CD8-positive, alpha-beta memory T cell (primary cell): Measurements from ENCODE around the gene GLIPR2. TPM values are rescaled to one million over a fixed set of nuclear protein-coding genes. Genes with fewer than 3 reads are reported as not detected.

Source experiments
- CTCF ChIA-PET: fragments of 350-600 bp; sonication (Branson Sonifier 250); formaldehyde crosslinking; loops from one replicate; lab custom pipeline; 2021; ENCODE audit warnings: antibody characterized with exemption; lab: Charles Lee
- POLR2A ChIA-PET: fragments of 350-600 bp; sonication (Branson Sonifier 250); formaldehyde crosslinking; loops from one replicate; lab custom pipeline; 2021; ENCODE audit warnings: antibody characterized with exemption; lab: Charles Lee
- DNase-seq, 5 donors: peaks; one replicate each; pipeline versions ENCODE4 v3.0.0 to v3.0.0-alpha.2; 2020 to 2022; ENCODE audit warnings: mixed read lengths in 1 of 5
- H3K27ac ChIP-seq: one replicate; pipeline ENCODE4 v1.7.0; 2013; ENCODE audit warnings: low read depth, mild to moderate bottlenecking, low read length, moderate library complexity
- H3K27me3 ChIP-seq: 2 replicates; pipeline ENCODE4 v1.7.0; 2013; ENCODE audit warnings: low read length, mild to moderate bottlenecking; ENCODE audit not compliant: insufficient read depth, poor library complexity, severe bottlenecking
- H3K36me3 ChIP-seq: 2 replicates; pipeline ENCODE4 v1.7.0; 2013; ENCODE audit warnings: mild to moderate bottlenecking, low read length, moderate library complexity; ENCODE audit not compliant: insufficient read depth
- H3K4me1 ChIP-seq: 2 replicates; pipeline ENCODE4 v1.7.0; 2013; ENCODE audit warnings: mild to moderate bottlenecking, low read length, moderate library complexity; ENCODE audit not compliant: insufficient read depth
- H3K4me3 ChIP-seq: 2 replicates; pipeline ENCODE4 v1.7.0; 2013; ENCODE audit warnings: mild to moderate bottlenecking, low read length
- H3K9me3 ChIP-seq: 2 replicates; pipeline ENCODE4 v1.7.0; 2013; ENCODE audit warnings: mild to moderate bottlenecking, low read length
- H3K27ac Mint-ChIP-seq, 8 donors: one replicate each; pipeline ENCODE4 v1.8.0; 2020 to 2021; ENCODE audit warnings: mixed read lengths in 8 of 8, mild to moderate bottlenecking in 6 of 8, inconsistent platforms in 3 of 8, moderate library complexity in 3 of 8
- H3K27me3 Mint-ChIP-seq, 2 donors: one replicate each; pipeline ENCODE4 v1.8.0; 2020 to 2021; ENCODE audit warnings: mixed read lengths in 2 of 2, mild to moderate bottlenecking in 1 of 2, moderate library complexity in 1 of 2
- H3K36me3 Mint-ChIP-seq, 3 donors: one replicate each; pipeline ENCODE4 v1.8.0; 2020 to 2021; ENCODE audit warnings: mixed read lengths in 3 of 3, inconsistent platforms in 1 of 3, mild to moderate bottlenecking in 1 of 3
- H3K4me1 Mint-ChIP-seq, 3 donors: one replicate each; pipeline ENCODE4 v1.8.0; 2020 to 2021; ENCODE audit warnings: mixed read lengths in 3 of 3, inconsistent platforms in 1 of 3, mild to moderate bottlenecking in 1 of 3
- H3K4me3 Mint-ChIP-seq, 7 donors: one replicate each; pipeline ENCODE4 v1.8.0; 2020 to 2021; ENCODE audit warnings: mixed read lengths in 7 of 7, mild to moderate bottlenecking in 6 of 7, moderate library complexity in 4 of 7, inconsistent platforms in 2 of 7
- H3K9me3 Mint-ChIP-seq, 5 donors: one replicate each; pipeline ENCODE4 v1.8.0; 2020 to 2022; ENCODE audit warnings: mixed read lengths in 5 of 5, mild to moderate bottlenecking in 3 of 5, moderate library complexity in 2 of 5, inconsistent platforms in 1 of 5
- polyA plus RNA-seq: library from polyadenylated mRNA; unstranded; fragments of 300-500 nt; fragmentation: Illumina TruSeq; gene quantifications from one replicate; pipeline ENCODE4 v1.2.3, GENCODE V29; 2021
- total RNA-seq, 2 experiments: library from RNA; stranded (reverse); gene quantifications; one replicate each; pipeline ENCODE4 v1.2.3, GENCODE V29; 2021

GLIPR2 gene
- total and polyA plus RNA-seq, 3 experiments from 2014 or later: 17.1 to 139 (median 17.5) TPM

DNA sequence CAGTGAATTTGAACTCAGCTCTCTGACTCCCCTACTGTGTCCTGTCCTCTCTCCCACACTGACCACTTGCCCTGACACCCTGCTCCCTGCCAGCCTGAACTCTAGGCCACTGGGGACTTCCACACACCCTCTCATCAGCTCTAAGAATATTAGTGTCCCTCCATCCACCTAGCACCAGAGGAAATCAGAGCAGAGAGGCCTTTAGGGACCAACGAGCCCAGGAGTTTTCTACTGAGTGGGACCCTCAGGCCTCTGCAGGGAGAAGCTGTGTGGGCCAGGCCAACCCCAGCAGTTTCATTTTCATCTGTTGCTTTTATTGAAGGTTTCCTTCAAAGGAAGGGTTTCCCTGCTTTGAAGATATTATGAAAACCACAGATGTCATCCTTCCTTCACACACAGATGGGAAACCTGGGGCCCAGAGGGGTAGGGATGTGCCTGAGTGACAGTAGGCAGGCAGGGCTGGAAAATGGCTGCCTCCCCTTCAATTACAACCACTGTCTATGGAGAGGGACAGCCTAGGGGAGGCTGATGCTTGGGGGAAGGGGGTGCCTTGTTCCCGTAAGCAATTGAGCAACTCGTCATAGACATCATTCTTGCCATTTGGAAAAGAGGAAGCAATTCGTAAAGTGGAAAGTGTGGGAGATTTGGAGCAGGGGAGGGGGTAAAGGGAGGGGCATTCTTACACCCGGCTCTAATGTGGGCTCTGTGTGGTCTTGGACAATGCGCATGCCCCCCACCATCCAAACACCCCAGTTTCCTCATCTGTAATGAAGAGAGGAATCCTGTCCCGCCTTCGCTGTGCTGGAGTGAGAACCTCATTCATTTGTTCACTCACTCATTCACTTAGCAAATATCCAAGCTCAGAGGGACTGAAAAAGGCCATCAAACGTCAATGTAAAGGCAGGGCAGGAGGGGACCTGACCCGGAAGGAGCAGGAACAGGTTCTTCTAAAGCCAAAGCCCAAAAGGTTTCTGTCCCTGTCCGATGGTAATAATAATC lies 3.9 kb downstream of the GLIPR2 start:
- peak in 1 of 5 donors; percentile 29 for DNase-seq
- Histone ChIP-seq H3K9me3 (peaks cover 2% of the 10 kb centered on the region), H3K4me3 (peak overlapping the region; percentile 27), H3K27me3 (no peaks in the 10 kb centered on the region), H3K27ac (no peak overlapping the region), H3K4me1 (peaks cover 90% of the 10 kb centered on the region), H3K36me3 (no peaks in the 10 kb centered on the region)
- ChIA-PET POLR2A (interaction anchor here (0.8 to 1.9 kb wide), 3 partner anchors 8 to 37 kb away, joined by 3 to 8 read pairs (median 3); no protein-coding TSS in a partner anchor), CTCF (interaction anchor here (1.7 to 6.2 kb wide), 3 partner anchors 26 to 38 kb away, joined by 8 to 65 read pairs (median 25); partner anchors contain the start of gene CCIN)
- Mint-ChIP-seq H3K27me3 (peaks cover 0 to 3% of the 10 kb centered on the region in 2 donors), H3K4me1 (peaks cover 85 to 92% (median 91%) of the 10 kb centered on the region in 3 donors), H3K27ac (peak overlapping the region; percentile 71 to 99 (median 91)), H3K4me3 (peak overlapping the region; percentile 68 to 96 (median 87)), H3K36me3 (peaks cover 3 to 14% (median 3%) of the 10 kb centered on the region in 3 donors), H3K9me3 (peaks cover 0 to 3% (median 2%) of the 10 kb centered on the region in 5 donors)

DNA sequence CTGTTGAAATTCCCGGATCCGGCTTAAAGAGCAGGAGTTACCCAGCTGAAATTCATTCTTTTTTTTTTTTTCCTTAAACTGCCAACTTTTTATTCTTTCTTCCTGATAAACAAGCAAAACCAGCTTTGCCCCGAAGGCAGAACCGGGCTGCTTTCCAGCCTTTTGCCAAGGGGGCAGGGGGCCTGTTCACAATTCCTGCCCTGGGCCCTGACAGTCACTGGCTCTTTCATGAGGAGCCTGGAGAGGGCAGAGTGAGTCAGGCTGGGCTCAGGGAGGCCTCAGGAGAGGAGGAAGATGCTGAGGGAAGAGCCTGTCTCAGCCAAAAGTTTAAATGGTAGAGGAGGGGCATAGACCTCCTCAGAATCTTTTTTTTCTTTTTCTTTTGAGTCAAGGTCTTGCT lies 4.8 kb downstream of the GLIPR2 start:
- Mint-ChIP-seq H3K27me3 (peaks cover 0 to 3% of the 10 kb centered on the region in 2 donors), H3K27ac (peak overlapping the region; percentile 71 to 99 (median 91)), H3K36me3 (peaks cover 11 to 18% (median 12%) of the 10 kb centered on the region in 3 donors), H3K4me3 (peak overlapping the region in 5 of 7 donors; percentile 73 to 97 (median 93)), H3K9me3 (peaks cover 0 to 10% (median 5%) of the 10 kb centered on the region in 5 donors), H3K4me1 (peaks cover 92 to 93% (median 93%) of the 10 kb centered on the region in 3 donors)
- Histone ChIP-seq H3K27me3 (no peaks in the 10 kb centered on the region), H3K36me3 (no peaks in the 10 kb centered on the region), H3K4me3 (no peak overlapping the region), H3K9me3 (peaks cover 5% of the 10 kb centered on the region), H3K4me1 (peaks cover 92% of the 10 kb centered on the region), H3K27ac (no peak overlapping the region)
- ChIA-PET CTCF (interaction anchor here (4.3 to 6.2 kb wide), 3 partner anchors 25 to 39 kb away, joined by 25 to 65 read pairs (median 30); partner anchors contain the start of gene CCIN), POLR2A (interaction anchor here (1.9 kb wide), 1 partner anchor 7 kb away, joined by 8 read pairs; no protein-coding TSS in a partner anchor)
- no peak for DNase-seq

DNA sequence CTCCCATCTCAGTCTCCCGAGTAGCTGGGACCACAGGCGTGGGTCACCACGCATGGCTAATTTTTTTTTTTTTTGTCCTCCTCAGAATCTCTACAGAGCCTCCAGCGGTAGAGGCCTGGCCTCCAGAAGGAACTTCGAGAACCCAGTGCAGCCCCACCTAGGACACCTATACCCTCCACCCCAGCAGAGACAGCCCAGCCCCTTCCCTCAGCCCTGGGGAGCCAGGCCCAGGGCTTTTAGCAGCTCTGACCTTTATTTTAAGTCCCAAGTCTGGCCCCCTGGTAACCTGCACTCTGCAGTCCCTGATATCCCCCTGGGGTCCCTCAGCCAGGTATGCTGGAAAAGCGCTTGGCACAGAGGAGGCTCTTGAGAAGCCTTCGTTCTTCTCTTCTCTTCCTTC lies 5.2 kb downstream of the GLIPR2 start:
- peaks cover 12 to 19% (median 14%) of the 10 kb centered on the region in 3 donors for H3K36me3 Mint-ChIP-seq
- peak overlapping the region; percentile 12 for H3K4me3 ChIP-seq
- H3K4me3 Mint-ChIP-seq: peak overlapping the region in 6 of 7 donors; percentile 65 to 97 (median 94)
- no peak for DNase-seq
- peaks cover 94 to 97% (median 96%) of the 10 kb centered on the region in 3 donors for H3K4me1 Mint-ChIP-seq
- peak overlapping the region; percentile 62 to 99 (median 97) for H3K27ac Mint-ChIP-seq
- H3K4me1 ChIP-seq: peaks cover 96% of the 10 kb centered on the region
- POLR2A ChIA-PET: no interaction called here
- peaks cover 0 to 3% of the 10 kb centered on the region in 2 donors for H3K27me3 Mint-ChIP-seq
- CTCF ChIA-PET: interaction anchor here (4.3 to 4.6 kb wide), 2 partner anchors 25 to 39 kb away, joined by 25 to 30 read pairs; no protein-coding TSS in a partner anchor
- H3K9me3 Mint-ChIP-seq: peaks cover 0 to 10% (median 6%) of the 10 kb centered on the region in 5 donors
- no peak overlapping the region for H3K27ac ChIP-seq
- H3K27me3 ChIP-seq: no peaks in the 10 kb centered on the region
- H3K9me3 ChIP-seq: peaks cover 5% of the 10 kb centered on the region
- H3K36me3 ChIP-seq: no peaks in the 10 kb centered on the region

DNA sequence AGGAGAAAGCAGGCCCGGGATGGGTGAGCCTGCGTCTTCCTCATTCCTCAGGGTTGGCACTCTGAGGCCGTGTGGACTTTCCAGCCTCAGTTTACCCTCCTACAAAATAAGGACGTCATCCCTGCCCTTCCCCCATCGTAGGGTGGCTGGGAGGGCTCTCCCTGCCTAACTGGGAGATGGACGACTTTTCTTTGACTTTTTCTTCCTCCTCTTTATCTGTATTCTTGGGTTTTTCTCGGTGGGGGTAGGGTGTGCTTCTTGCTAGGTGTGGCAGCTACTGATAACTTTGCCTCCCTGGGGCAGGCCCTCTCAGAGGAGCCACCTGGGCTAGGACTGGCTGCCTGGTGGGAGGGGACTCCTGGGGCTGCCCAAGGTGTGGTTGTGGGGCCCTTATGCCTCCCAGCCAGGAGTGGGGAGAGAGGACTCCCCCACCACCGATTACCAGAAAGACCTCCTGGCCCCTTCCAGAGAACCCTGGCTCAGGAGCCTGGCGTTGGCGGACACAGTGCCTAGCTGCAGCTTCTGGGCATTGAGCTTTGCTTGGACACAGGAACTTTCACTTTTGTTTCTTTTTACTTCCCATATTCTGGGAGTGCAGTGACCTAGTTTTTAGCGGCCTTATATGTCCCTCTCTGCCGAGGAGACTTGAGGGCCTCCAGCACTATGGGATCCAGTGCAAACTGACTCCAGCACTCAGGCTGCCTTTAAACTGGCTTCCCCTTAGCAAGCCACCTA lies 6.1 kb downstream of the GLIPR2 start:
- ChIA-PET POLR2A (no interaction called here), CTCF (interaction anchor here (1.5 to 4.6 kb wide), 3 partner anchors 19 to 40 kb away, joined by 4 to 30 read pairs (median 25); no protein-coding TSS in a partner anchor)
- Mint-ChIP-seq H3K4me3 (peak overlapping the region; percentile 86 to 97 (median 93)), H3K27me3 (peaks cover 0 to 3% of the 10 kb centered on the region in 2 donors), H3K9me3 (peaks cover 0 to 9% (median 6%) of the 10 kb centered on the region in 5 donors), H3K36me3 (peaks cover 12 to 19% (median 18%) of the 10 kb centered on the region in 3 donors), H3K4me1 (peaks cover 95 to 98% (median 98%) of the 10 kb centered on the region in 3 donors), H3K27ac (peak overlapping the region; percentile 96 to 99 (median 98))
- H3K36me3 ChIP-seq: no peaks in the 10 kb centered on the region
- H3K4me1 ChIP-seq: peaks cover 99% of the 10 kb centered on the region
- H3K9me3 ChIP-seq: peaks cover 5% of the 10 kb centered on the region
- DNase-seq: no peak
- H3K27ac ChIP-seq: peak overlapping the region; percentile 52
- no peaks in the 10 kb centered on the region for H3K27me3 ChIP-seq
- peak overlapping the region; percentile 61 for H3K4me3 ChIP-seq

DNA sequence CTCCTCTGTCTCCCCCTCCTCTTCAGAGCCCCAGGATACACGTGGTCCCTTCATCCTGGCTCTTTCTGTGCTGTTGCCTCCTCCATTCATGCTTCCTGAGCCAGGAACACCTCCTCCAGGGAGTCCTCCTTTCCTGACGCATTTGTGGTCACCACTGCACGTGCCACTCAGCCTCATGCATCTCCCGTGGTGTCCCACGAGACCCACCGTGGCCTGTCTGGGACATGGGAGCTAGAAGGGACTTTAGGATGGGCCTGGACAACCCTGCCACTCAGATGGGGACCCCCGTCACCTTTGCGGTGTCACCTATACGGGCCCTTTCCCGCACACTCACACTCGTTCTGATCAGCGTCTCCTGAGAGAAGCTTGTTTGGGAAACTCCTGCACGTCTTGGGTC lies 6.7 kb downstream of the GLIPR2 start:
- H3K27me3 Mint-ChIP-seq: peaks cover 0 to 3% of the 10 kb centered on the region in 2 donors
- ChIA-PET POLR2A (no interaction called here), CTCF (interaction anchor here (0.7 to 4.6 kb wide), 5 partner anchors 9 to 41 kb away, joined by 3 to 30 read pairs (median 4); no protein-coding TSS in a partner anchor)
- Histone ChIP-seq H3K4me1 (peaks cover 99% of the 10 kb centered on the region), H3K4me3 (peak overlapping the region; percentile 61), H3K27me3 (no peaks in the 10 kb centered on the region), H3K27ac (peak overlapping the region; percentile 52), H3K36me3 (no peaks in the 10 kb centered on the region), H3K9me3 (peaks cover 5% of the 10 kb centered on the region)
- H3K4me3 Mint-ChIP-seq: peak overlapping the region; percentile 86 to 97 (median 93)
- H3K36me3 Mint-ChIP-seq: peaks cover 12 to 19% (median 18%) of the 10 kb centered on the region in 3 donors
- peaks cover 0 to 9% (median 6%) of the 10 kb centered on the region in 5 donors for H3K9me3 Mint-ChIP-seq
- peaks cover 95 to 98% (median 98%) of the 10 kb centered on the region in 3 donors for H3K4me1 Mint-ChIP-seq
- peak overlapping the region; percentile 96 to 99 (median 98) for H3K27ac Mint-ChIP-seq
- no peak for DNase-seq

DNA sequence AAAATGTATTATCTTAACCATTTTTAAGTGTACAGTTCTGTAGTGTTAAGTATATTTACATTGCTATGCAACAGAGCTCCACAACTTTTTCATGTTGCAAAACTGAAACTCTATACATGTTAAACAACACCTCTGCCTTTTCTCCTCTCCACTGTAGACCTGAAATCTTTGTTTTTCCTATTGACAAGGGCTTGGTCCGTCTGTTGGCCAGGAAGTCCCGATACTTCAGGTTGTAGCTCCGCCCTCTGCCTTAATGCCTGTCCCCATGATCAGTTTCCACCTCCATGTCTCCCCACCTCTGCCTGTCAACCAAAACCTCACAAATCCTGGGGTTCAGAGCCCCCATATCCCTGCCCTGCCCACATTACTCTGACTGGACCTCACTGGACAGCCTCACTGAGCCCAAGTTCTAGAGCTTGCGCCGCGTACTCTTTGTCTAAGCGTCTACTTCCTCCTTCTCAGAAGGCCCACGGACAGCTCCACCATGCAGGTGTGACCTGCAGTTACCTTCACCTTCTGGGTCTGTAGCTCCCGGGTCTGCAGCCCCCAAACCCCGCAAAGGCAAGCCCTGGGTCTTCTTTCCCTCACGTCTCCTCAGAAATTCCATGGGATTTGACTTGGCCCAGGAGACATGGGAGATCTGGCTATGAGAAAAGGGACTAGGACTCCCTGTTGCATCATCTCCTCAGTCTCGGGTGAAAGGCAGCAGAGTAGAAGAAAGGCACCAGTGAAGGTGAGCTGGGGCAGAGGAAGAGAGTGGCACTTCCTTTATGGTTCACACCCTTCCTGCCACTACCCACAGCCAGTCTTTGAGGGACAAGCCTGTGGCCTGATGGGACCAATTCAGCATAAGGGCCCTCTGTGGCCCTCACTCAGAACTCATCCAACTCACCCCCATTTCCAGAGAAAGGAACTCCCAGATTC lies 8.0 kb downstream of the GLIPR2 start:
- H3K36me3 Mint-ChIP-seq: peaks cover 12 to 19% (median 18%) of the 10 kb centered on the region in 3 donors
- H3K27me3 Mint-ChIP-seq: peaks cover 0 to 3% of the 10 kb centered on the region in 2 donors
- peaks cover 92 to 97% (median 95%) of the 10 kb centered on the region in 3 donors for H3K4me1 Mint-ChIP-seq
- H3K9me3 Mint-ChIP-seq: peaks cover 0 to 9% (median 6%) of the 10 kb centered on the region in 5 donors
- Histone ChIP-seq H3K27me3 (no peaks in the 10 kb centered on the region), H3K27ac (peak overlapping the region; percentile 52), H3K4me1 (peaks cover 98% of the 10 kb centered on the region), H3K4me3 (peak overlapping the region; percentile 61), H3K9me3 (peaks cover 5% of the 10 kb centered on the region), H3K36me3 (no peaks in the 10 kb centered on the region)
- ChIA-PET POLR2A (no interaction called here), CTCF (interaction anchor here (0.9 to 4.6 kb wide), 5 partner anchors 8 to 45 kb away, joined by 3 to 30 read pairs (median 4); partner anchors contain the start of gene GLIPR2)
- peak overlapping the region; percentile 86 to 97 (median 93) for H3K4me3 Mint-ChIP-seq
- peak overlapping the region; percentile 96 to 99 (median 98) for H3K27ac Mint-ChIP-seq
- DNase-seq: peak in 2 of 5 donors; percentile 20 to 38
